Natural killer cell (primary cell): Measurements from ENCODE around the gene CENPQ. TPM values are rescaled to one million over a fixed set of nuclear protein-coding genes. Genes with fewer than 3 reads are reported as not detected.

Experiments
- ATAC-seq, 3 donors: fragments of 150-1000 bp in 2 of 3; fragments of 200-7000 bp in 1 of 3; cut with Tn5 transposase; 1 replicate in 1 of 3; 2 replicates in 2 of 3; pipeline ENCODE4 v1.10.0; 2021; ENCODE audit warnings: mild to moderate bottlenecking in 2 of 3, moderate library complexity in 2 of 3
- DNase-seq, 2 donors: peaks; one replicate each; pipeline versions ENCODE4 v3.0.0 to v3.0.0-alpha.2; 2013 to 2021; ENCODE audit warnings: mixed read lengths in 1 of 2
- H3K27ac ChIP-seq: one replicate; pipeline ENCODE4 v1.5.1; 2013; ENCODE audit warnings: mild to moderate bottlenecking, low read length
- H3K27me3 ChIP-seq: one replicate; pipeline ENCODE4 v1.6.1; 2013; ENCODE audit warnings: low read length; ENCODE audit not compliant: control insufficient read depth, insufficient read depth
- H3K36me3 ChIP-seq: one replicate; pipeline ENCODE4 v1.6.1; 2013; ENCODE audit warnings: low read length; ENCODE audit not compliant: control insufficient read depth, insufficient read depth
- H3K4me1 ChIP-seq: one replicate; pipeline ENCODE4 v1.6.1; 2013; ENCODE audit warnings: low read length; ENCODE audit not compliant: control insufficient read depth, insufficient read depth
- H3K4me3 ChIP-seq: one replicate; pipeline ENCODE4 v1.5.1; 2013; ENCODE audit warnings: low read length
- H3K9me3 ChIP-seq: one replicate; pipeline ENCODE4 v1.6.1; 2013; ENCODE audit warnings: low read length; ENCODE audit not compliant: control insufficient read depth, insufficient read depth
- H3K27ac Mint-ChIP-seq, 2 donors: one replicate each; pipeline ENCODE4 v1.8.0; 2022; ENCODE audit warnings: mild to moderate bottlenecking in 2 of 2, mixed read lengths in 2 of 2, moderate library complexity in 1 of 2
- H3K27me3 Mint-ChIP-seq, 2 donors: one replicate each; pipeline ENCODE4 v1.8.0; 2022; ENCODE audit warnings: low read depth in 2 of 2, mixed read lengths in 2 of 2
- H3K36me3 Mint-ChIP-seq: one replicate; pipeline ENCODE4 v1.8.0; 2022; ENCODE audit warnings: mixed read lengths
- H3K4me1 Mint-ChIP-seq, 2 donors: one replicate each; pipeline ENCODE4 v1.8.0; 2022; ENCODE audit warnings: mixed read lengths in 2 of 2
- H3K4me3 Mint-ChIP-seq: one replicate; pipeline ENCODE4 v1.8.0; 2022; ENCODE audit warnings: mild to moderate bottlenecking, moderate library complexity, mixed read lengths
- H3K9me3 Mint-ChIP-seq, 2 donors: one replicate each; pipeline ENCODE4 v1.8.0; 2022; ENCODE audit warnings: mixed read lengths in 2 of 2
- CTCF ChIP-seq: fragments of 200-600 bp; IDR thresholded peaks from one replicate; pipeline ENCODE4 v1.8.0; 2022; ENCODE audit warnings: antibody characterized with exemption
- WGBS: methylation state at CpG from one replicate; pipeline ENCODE4 v1.1.7; 2013; ENCODE audit warnings: missing lambda C conversion rate; ENCODE audit not compliant: insufficient coverage; 5-methylcytosine and 5-hydroxymethylcytosine counted together
- intact Hi-C: fragments of 100-400 bp; cut with micrococcal nuclease; formaldehyde crosslinking; loops from one replicate; pipeline ENCODE4 v1.14.2; 2022
- total RNA-seq, 4 donors: library from RNA; stranded (reverse); fragments of 120-200 nt in 1 of 4; gene quantifications; one replicate each; pipeline versions ENCODE4 v1.2.3 to v1.2.4, GENCODE V29; 2013 to 2022

CENPQ gene
- total RNA-seq, 3 donors from 2014 or later (not counting 1 experiment from before 2014, with no cell fraction given), result 1.5 to 3.2 (median 1.6) TPM

GRCh38 chr6:49497304-49497703 is 34.1 kb downstream of the CENPQ start:
- Histone ChIP-seq H3K4me1 (no peaks in the 10 kb centered on the region), H3K36me3 (no peaks in the 10 kb centered on the region), H3K27ac (no peak overlapping the region), H3K9me3 (no peaks in the 10 kb centered on the region), H3K27me3 (no peaks in the 10 kb centered on the region), H3K4me3 (no peak overlapping the region)
- ATAC-seq, result no peak
- intact Hi-C loops, result no loop called here
- Mint-ChIP-seq H3K27me3 (peaks cover 0 to 3% of the 10 kb centered on the region in 2 donors), H3K9me3 (no peaks in the 10 kb centered on the region), H3K36me3 (no peaks in the 10 kb centered on the region), H3K4me3 (no peak overlapping the region), H3K4me1 (no peaks in the 10 kb centered on the region), H3K27ac (no peak overlapping the region)
- DNase-seq, result no peak
- 100% methylated on average over 2 of the region's 3 CpGs for WGBS
- no peak for TF ChIP-seq CTCF

- TF ChIP-seq CTCF, result no peak
- intact Hi-C loops, result no loop called here
- 100% methylated on average over 1 of the region's 1 CpG for WGBS
- H3K9me3 Mint-ChIP-seq, result no peaks in the 10 kb centered on the region
- Histone ChIP-seq H3K4me1 (no peaks in the 10 kb centered on the region), H3K27me3 (no peaks in the 10 kb centered on the region), H3K9me3 (no peaks in the 10 kb centered on the region), H3K4me3 (no peak overlapping the region), H3K36me3 (no peaks in the 10 kb centered on the region), H3K27ac (no peak overlapping the region)
- DNase-seq (no peak), ATAC-seq (no peak)
- no peak overlapping the region for H3K27ac Mint-ChIP-seq
- H3K4me1 Mint-ChIP-seq, result no peaks in the 10 kb centered on the region
- H3K4me3 Mint-ChIP-seq, result no peak overlapping the region
- no peaks in the 10 kb centered on the region for H3K36me3 Mint-ChIP-seq
- H3K27me3 Mint-ChIP-seq, result peaks cover 0 to 3% of the 10 kb centered on the region in 2 donors
These were observed 36.0 kb downstream of the CENPQ start for GRCh38 chr6:49499126-49499525.

GRCh38 chr6:49499623-49500022 is 36.5 kb downstream of the CENPQ start, which contains the start of gene GLYATL3:
GLYATL3 (plus strand) TSS chr6:49499923; CDS start chr6:49511991, 12,068 bp downstream.
- TF ChIP-seq CTCF, result no peak
- no CpG with 5 or more reads among the region's 2 CpGs for WGBS
- Histone ChIP-seq H3K4me1 (no peaks in the 10 kb centered on the region), H3K27me3 (no peaks in the 10 kb centered on the region), H3K36me3 (no peaks in the 10 kb centered on the region), H3K4me3 (no peak within 1 kb of the TSS), H3K9me3 (no peaks in the 10 kb centered on the region), H3K27ac (no peak within 1 kb of the TSS)
- no peak within 1 kb of the TSS for H3K4me3 Mint-ChIP-seq
- no peak within 1 kb of the TSS for H3K27ac Mint-ChIP-seq
- H3K27me3 Mint-ChIP-seq, result peaks cover 0 to 3% of the 10 kb centered on the region in 2 donors
- H3K4me1 Mint-ChIP-seq, result no peaks in the 10 kb centered on the region
- DNase-seq (no peak), ATAC-seq (no peak)
- intact Hi-C loops, result no loop called here
- H3K36me3 Mint-ChIP-seq, result no peaks in the 10 kb centered on the region
- no peaks in the 10 kb centered on the region for H3K9me3 Mint-ChIP-seq

- no peaks in the 10 kb centered on the region for H3K4me1 ChIP-seq
- no peak for TF ChIP-seq CTCF
- no peak overlapping the region for H3K27ac ChIP-seq
- H3K27me3 ChIP-seq, result no peaks in the 10 kb centered on the region
- Mint-ChIP-seq H3K27me3 (peaks cover 12 to 14% of the 10 kb centered on the region in 2 donors), H3K4me3 (no peak overlapping the region), H3K27ac (no peak overlapping the region), H3K9me3 (peaks cover 0 to 3% of the 10 kb centered on the region in 2 donors), H3K36me3 (no peaks in the 10 kb centered on the region), H3K4me1 (no peaks in the 10 kb centered on the region)
- H3K4me3 ChIP-seq, result no peak overlapping the region
- intact Hi-C loops, result no loop called here
- DNase-seq (no peak), ATAC-seq (no peak)
- 96% methylated on average over 5 of the region's 5 CpGs for WGBS
- H3K9me3 ChIP-seq, result no peaks in the 10 kb centered on the region
- H3K36me3 ChIP-seq, result no peaks in the 10 kb centered on the region
These were observed 41.5 kb downstream of the CENPQ start for GRCh38 chr6:49504666-49505065.
